ENCODE results near the gene ALDH1A3. TPM values are rescaled to one million over a fixed set of nuclear protein-coding genes. Genes with fewer than 3 reads are reported as not detected.

The ALDH1A3 gene
- polyA plus RNA-seq, 3 donors: 10.3 to 150 (median 118) TPM

GRCh38 chr15:100931143-100931890, 51.7 kb downstream of the ALDH1A3 start:
- H3K27ac ChIP-seq (ENCODE audit: low read depth, low read length): no peak overlapping the region
- 88 to 90% (median 89%) methylated on average over 15 of the region's 15 CpGs for WGBS, 3 donors

GRCh38 chr15:100932676-100933348, 53.2 kb downstream of the ALDH1A3 start:
- 62 to 84% (median 70%) methylated on average over 7 of the region's 7 CpGs for WGBS, 3 donors
- no peak overlapping the region for H3K27ac ChIP-seq (ENCODE audit: low read depth, low read length)

- no peak overlapping the region for H3K27ac ChIP-seq (ENCODE audit: low read depth, low read length)
These were observed 54.5 kb downstream of the ALDH1A3 start for GRCh38 chr15:100934166-100934565.

- no peak overlapping the region for H3K27ac ChIP-seq (ENCODE audit: low read depth, low read length)
These were observed 55.1 kb downstream of the ALDH1A3 start for GRCh38 chr15:100934726-100935125.

GRCh38 chr15:100937171-100937570, 57.5 kb downstream of the ALDH1A3 start:
- 73 to 88% (median 74%) methylated on average over 4 of the region's 4 CpGs for WGBS, 3 donors

GRCh38 chr15:100939791-100940190, 60.2 kb downstream of the ALDH1A3 start:
- WGBS, 3 donors: 49 to 85% (median 55%) methylated on average over 4 of the region's 4 CpGs
- no peak overlapping the region for H3K27ac ChIP-seq (ENCODE audit: low read depth, low read length)

More at GRCh38 chr15:100937171-100937570, 57.5 kb downstream of the ALDH1A3 start:
- no peak overlapping the region for H3K27ac ChIP-seq (ENCODE audit: low read depth, low read length)

- 74 to 82% (median 78%) methylated on average over 2 of the region's 2 CpGs for WGBS, 3 donors
- H3K27ac ChIP-seq (ENCODE audit: low read depth, low read length): no peak overlapping the region
These were observed 61.2 kb downstream of the ALDH1A3 start for GRCh38 chr15:100940767-100941379.

GRCh38 chr15:100941536-100941935, 61.9 kb downstream of the ALDH1A3 start:
- no peak overlapping the region for H3K27ac ChIP-seq (ENCODE audit: low read depth, low read length)
- 77 to 81% (median 80%) methylated on average over 10 of the region's 10 CpGs for WGBS, 3 donors

- 91 to 93% (median 92%) methylated on average over 10 of the region's 10 CpGs for WGBS, 3 donors
These were observed 63.2 kb downstream of the ALDH1A3 start for GRCh38 chr15:100942656-100943425.

GRCh38 chr15:100944244-100944895, 64.7 kb downstream of the ALDH1A3 start:
- no peak overlapping the region for H3K27ac ChIP-seq (ENCODE audit: low read depth, low read length)
- WGBS, 3 donors: 63 to 78% (median 74%) methylated on average over 7 of the region's 7 CpGs

More at GRCh38 chr15:100942656-100943425, 63.2 kb downstream of the ALDH1A3 start:
- no peak overlapping the region for H3K27ac ChIP-seq (ENCODE audit: low read depth, low read length)

GRCh38 chr15:100944986-100945385, 65.4 kb downstream of the ALDH1A3 start:
- H3K27ac ChIP-seq (ENCODE audit: low read depth, low read length): no peak overlapping the region
- 86 to 90% (median 87%) methylated on average over 6 of the region's 6 CpGs for WGBS, 3 donors

- 79 to 85% (median 83%) methylated on average over 10 of the region's 10 CpGs for WGBS, 3 donors
- no peak overlapping the region for H3K27ac ChIP-seq (ENCODE audit: low read depth, low read length)
These were observed 68.3 kb downstream of the ALDH1A3 start for GRCh38 chr15:100947760-100948429.

GRCh38 chr15:100948430-100948762, 68.8 kb downstream of the ALDH1A3 start:
- H3K27ac ChIP-seq (ENCODE audit: low read depth, low read length): no peak overlapping the region
- WGBS, 3 donors: 91 to 94% (median 93%) methylated on average over 3 of the region's 3 CpGs

- WGBS, 3 donors: 94 to 100% (median 97%) methylated on average over 1 of the region's 1 CpG
- H3K27ac ChIP-seq (ENCODE audit: low read depth, low read length): no peak overlapping the region
These were observed 70.1 kb downstream of the ALDH1A3 start for GRCh38 chr15:100949691-100950090.

- WGBS, 3 donors: 68 to 91% (median 75%) methylated on average over 5 of the region's 5 CpGs
These were observed 72.3 kb downstream of the ALDH1A3 start for GRCh38 chr15:100951965-100952364.

GRCh38 chr15:100952566-100952965, 72.9 kb downstream of the ALDH1A3 start:
- no peak overlapping the region for H3K27ac ChIP-seq (ENCODE audit: low read depth, low read length)
- WGBS, 3 donors: 76 to 92% (median 90%) methylated on average over 3 of the region's 3 CpGs

More at GRCh38 chr15:100951965-100952364, 72.3 kb downstream of the ALDH1A3 start:
- no peak overlapping the region for H3K27ac ChIP-seq (ENCODE audit: low read depth, low read length)

GRCh38 chr15:100958326-100959065, 78.9 kb downstream of the ALDH1A3 start:
- no peak overlapping the region for H3K27ac ChIP-seq (ENCODE audit: low read depth, low read length)
- 23 to 62% (median 34%) methylated on average over 10 of the region's 10 CpGs for WGBS, 3 donors
